Measurements from ENCODE around the gene CALML4. TPM values are rescaled to one million over a fixed set of nuclear protein-coding genes. Genes with fewer than 3 reads are reported as not detected.

CALML4 gene
- total RNA-seq, 1 donor from 2014 or later = 22.7 TPM

DNA sequence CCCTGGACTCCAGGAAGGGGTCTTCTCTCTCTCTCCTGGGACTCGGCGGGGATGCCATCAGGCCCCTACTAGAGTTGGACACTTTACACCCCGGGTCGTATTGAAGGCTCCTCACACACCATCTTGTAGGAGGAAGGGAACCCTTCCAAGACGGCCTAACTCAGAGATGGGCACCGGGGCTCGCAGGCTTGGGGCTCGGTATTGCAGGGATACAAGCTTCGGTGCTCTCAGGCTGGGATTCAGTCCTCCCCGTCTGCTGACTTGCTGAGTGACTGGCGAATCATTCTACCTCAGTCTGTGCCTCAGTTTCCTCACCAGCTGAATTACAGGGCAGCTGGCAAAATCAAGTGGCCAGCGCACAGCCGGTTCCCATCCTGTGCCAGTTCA lies 419 bp upstream of the CALML4 start:
- Histone ChIP-seq H3F3A (ENCODE audit: low read depth) (peaks cover 22% of the 10 kb centered on the region), H3K27me3 (peaks cover 18% of the 10 kb centered on the region), H3K36me3 (no peaks in the 10 kb centered on the region), H4K20me1 (ENCODE audit: low read depth) (peaks cover 71% of the 10 kb centered on the region), H3K4me2 (no peak overlapping the region), H3K9me3 (ENCODE audit: low read depth) (no peaks in the 10 kb centered on the region), H3K79me2 (ENCODE audit: low read depth) (no peaks in the 10 kb centered on the region), H3K27ac (no peak overlapping the region), H3K4me1 (peaks cover 35% of the 10 kb centered on the region), H2AFZ (replicated peaks) (no peak overlapping the region), H3K9ac (no peak overlapping the region), H3K4me3 (no peak overlapping the region)
- Mint-ChIP-seq H3K4me3 (no peak overlapping the region), H3K36me3 (peaks cover 2% of the 10 kb centered on the region), H3K4me1 (peaks cover 31% of the 10 kb centered on the region), H3K27ac (no peak overlapping the region), H3K9me3 (no peaks in the 10 kb centered on the region), H3K27me3 (ENCODE audit: insufficient read depth, low read depth) (peaks cover 8% of the 10 kb centered on the region)
- DNase-seq (ENCODE audit: low spot score) = no peak
- no peak for TF ChIP-seq EZH2 (IDR thresholded peaks at IDR 0.05)
- TF ChIP-seq EZH2phosphoT487 (IDR thresholded peaks at IDR 0.05) = no peak
- TF ChIP-seq CTCF (IDR thresholded peaks at IDR 0.05) = no peak

DNA sequence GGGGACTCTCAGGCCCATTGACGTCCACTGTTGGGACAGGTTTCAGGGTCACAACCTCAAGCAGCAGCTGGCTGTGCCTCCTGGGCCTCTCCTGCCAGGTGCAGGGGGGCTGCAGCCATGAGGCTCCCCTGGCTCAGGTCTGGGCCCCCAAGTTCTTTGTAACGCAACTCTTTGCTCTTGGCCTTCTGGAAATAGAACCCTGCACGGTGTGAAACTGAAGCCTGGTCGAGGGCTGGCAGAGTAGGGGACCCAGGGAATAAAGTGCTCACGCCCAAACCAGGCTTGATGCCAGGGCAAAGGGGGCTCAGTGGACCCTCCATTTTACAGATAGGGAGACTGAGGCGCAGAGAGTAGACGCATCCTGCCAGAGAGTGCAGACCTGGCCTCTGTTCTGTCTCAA lies 771 bp downstream of the CALML4 start:
- no peak for DNase-seq (ENCODE audit: low spot score)
- no peak overlapping the region for H3K4me3 ChIP-seq
- peaks cover 8% of the 10 kb centered on the region for H3K27me3 Mint-ChIP-seq (ENCODE audit: insufficient read depth, low read depth)
- peaks cover 47% of the 10 kb centered on the region for H3K4me1 ChIP-seq
- no peaks in the 10 kb centered on the region for H3K9me3 ChIP-seq (ENCODE audit: low read depth)
- H3K36me3 ChIP-seq = no peaks in the 10 kb centered on the region
- peaks cover 39% of the 10 kb centered on the region for H3K4me1 Mint-ChIP-seq
- peaks cover 82% of the 10 kb centered on the region for H4K20me1 ChIP-seq (ENCODE audit: low read depth)
- no peaks in the 10 kb centered on the region for H3K79me2 ChIP-seq (ENCODE audit: low read depth)
- H3K9ac ChIP-seq = no peak overlapping the region
- peaks cover 22% of the 10 kb centered on the region for H3F3A ChIP-seq (ENCODE audit: low read depth)
- no peak overlapping the region for H3K4me3 Mint-ChIP-seq
- TF ChIP-seq CTCF (IDR thresholded peaks at IDR 0.05) = no peak
- TF ChIP-seq EZH2phosphoT487 (IDR thresholded peaks at IDR 0.05) = no peak
- no peak for TF ChIP-seq EZH2 (IDR thresholded peaks at IDR 0.05)
- H3K9me3 Mint-ChIP-seq = no peaks in the 10 kb centered on the region
- H3K27ac ChIP-seq = no peak overlapping the region
- no peak overlapping the region for H3K27ac Mint-ChIP-seq
- H3K4me2 ChIP-seq = no peak overlapping the region
- H3K36me3 Mint-ChIP-seq = peaks cover 2% of the 10 kb centered on the region
- no peak overlapping the region for H2AFZ ChIP-seq (replicated peaks)
- H3K27me3 ChIP-seq = peaks cover 18% of the 10 kb centered on the region

DNA sequence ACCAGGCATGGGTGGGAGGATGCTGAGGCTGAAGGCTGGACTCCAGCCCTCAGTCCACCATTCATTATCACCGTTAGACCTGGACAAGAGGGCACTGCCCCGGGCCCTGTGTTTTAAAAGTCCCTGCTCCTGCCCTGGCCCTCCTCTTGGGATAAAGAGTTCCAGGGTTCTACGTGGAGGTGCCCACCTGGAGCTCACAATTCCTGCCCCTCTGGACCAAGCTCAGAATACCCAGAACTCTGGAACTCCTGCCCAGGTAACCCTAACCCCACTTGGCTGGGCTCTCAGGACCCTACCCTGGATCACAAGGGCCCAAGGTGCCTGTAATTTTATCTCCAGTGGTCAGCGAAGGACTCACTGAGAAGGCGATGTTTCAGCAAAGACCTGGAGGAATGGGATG lies 1.2 kb downstream of the CALML4 start:
- no peak overlapping the region for H3K4me3 ChIP-seq
- DNase-seq (ENCODE audit: low spot score) = no peak
- peaks cover 18% of the 10 kb centered on the region for H3K27me3 ChIP-seq
- H3K4me1 ChIP-seq = peaks cover 48% of the 10 kb centered on the region
- no peaks in the 10 kb centered on the region for H3K36me3 ChIP-seq
- H3K4me2 ChIP-seq = no peak overlapping the region
- H3K4me1 Mint-ChIP-seq = peaks cover 41% of the 10 kb centered on the region
- H3K27ac ChIP-seq = no peak overlapping the region
- H3K36me3 Mint-ChIP-seq = peaks cover 2% of the 10 kb centered on the region
- H4K20me1 ChIP-seq (ENCODE audit: low read depth) = peaks cover 82% of the 10 kb centered on the region
- no peaks in the 10 kb centered on the region for H3K9me3 ChIP-seq (ENCODE audit: low read depth)
- no peak overlapping the region for H2AFZ ChIP-seq (replicated peaks)
- H3K27me3 Mint-ChIP-seq (ENCODE audit: insufficient read depth, low read depth) = peaks cover 8% of the 10 kb centered on the region
- TF ChIP-seq EZH2phosphoT487 (IDR thresholded peaks at IDR 0.05) = no peak
- no peak for TF ChIP-seq EZH2 (IDR thresholded peaks at IDR 0.05)
- TF ChIP-seq CTCF (IDR thresholded peaks at IDR 0.05) = no peak
- no peak overlapping the region for H3K9ac ChIP-seq
- H3K27ac Mint-ChIP-seq = no peak overlapping the region
- H3F3A ChIP-seq (ENCODE audit: low read depth) = peaks cover 22% of the 10 kb centered on the region
- H3K9me3 Mint-ChIP-seq = no peaks in the 10 kb centered on the region
- no peak overlapping the region for H3K4me3 Mint-ChIP-seq
- H3K79me2 ChIP-seq (ENCODE audit: low read depth) = no peaks in the 10 kb centered on the region

All from neural progenitor cell (in vitro differentiated cells).